OCI-LY7 (cell line): Measurements from ENCODE around the gene SPAG16.

Source experiments
- EZH2phosphoT487 ChIP-seq: fragments of 200-600 bp; sonication (generic); IDR thresholded peaks from 2 replicates; pipeline ENCODE4 v1.6.1; 2018; ENCODE audit warnings: low read depth, borderline replicate concordance, mild to moderate bottlenecking, mixed run types, antibody characterized with exemption, low read length, moderate library complexity, mixed read lengths
- TF ChIP-seq, protein P1 (sequence below): fragments of 200-600 bp; sonication (generic); conservative IDR thresholded peaks from 2 replicates; pipeline ENCODE4 v1.5.1; 2014; ENCODE audit warnings: mild to moderate bottlenecking, antibody characterized with exemption, low read length, moderate library complexity, mixed read lengths

DNA sequence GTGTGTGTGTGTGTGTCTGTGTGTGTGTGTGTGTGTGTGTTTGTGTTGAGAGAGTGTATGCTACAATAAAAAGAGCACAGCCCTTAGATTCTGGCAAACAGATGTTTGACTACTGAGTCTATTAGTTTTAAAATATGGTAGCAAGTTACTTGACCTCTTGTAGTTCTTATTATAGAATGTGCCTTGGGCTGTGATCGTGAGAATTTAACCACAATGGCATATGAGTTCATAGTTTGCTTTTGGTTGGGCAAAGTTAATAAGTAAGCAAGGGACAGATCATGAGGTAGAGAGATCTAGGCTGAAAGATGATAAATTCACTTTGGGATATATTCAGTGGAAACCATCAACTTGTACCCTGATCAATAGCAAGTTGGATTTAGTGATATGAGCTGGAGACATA lies 792.3 kb downstream of the SPAG16 start:
- TF ChIP-seq, protein P1, sequence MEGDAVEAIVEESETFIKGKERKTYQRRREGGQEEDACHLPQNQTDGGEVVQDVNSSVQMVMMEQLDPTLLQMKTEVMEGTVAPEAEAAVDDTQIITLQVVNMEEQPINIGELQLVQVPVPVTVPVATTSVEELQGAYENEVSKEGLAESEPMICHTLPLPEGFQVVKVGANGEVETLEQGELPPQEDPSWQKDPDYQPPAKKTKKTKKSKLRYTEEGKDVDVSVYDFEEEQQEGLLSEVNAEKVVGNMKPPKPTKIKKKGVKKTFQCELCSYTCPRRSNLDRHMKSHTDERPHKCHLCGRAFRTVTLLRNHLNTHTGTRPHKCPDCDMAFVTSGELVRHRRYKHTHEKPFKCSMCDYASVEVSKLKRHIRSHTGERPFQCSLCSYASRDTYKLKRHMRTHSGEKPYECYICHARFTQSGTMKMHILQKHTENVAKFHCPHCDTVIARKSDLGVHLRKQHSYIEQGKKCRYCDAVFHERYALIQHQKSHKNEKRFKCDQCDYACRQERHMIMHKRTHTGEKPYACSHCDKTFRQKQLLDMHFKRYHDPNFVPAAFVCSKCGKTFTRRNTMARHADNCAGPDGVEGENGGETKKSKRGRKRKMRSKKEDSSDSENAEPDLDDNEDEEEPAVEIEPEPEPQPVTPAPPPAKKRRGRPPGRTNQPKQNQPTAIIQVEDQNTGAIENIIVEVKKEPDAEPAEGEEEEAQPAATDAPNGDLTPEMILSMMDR, result no peak
- TF ChIP-seq EZH2phosphoT487, result no peak
